Testis (tissue), 2 donors: ENCODE data around the gene SENP5.

Source experiments
- POLR2A ChIP-seq: fragments of 450-650 bp; IDR thresholded peaks from one replicate; pipeline ENCODE4 v1.6.1; 2017; ENCODE audit warnings: antibody characterized with exemption, mild to moderate bottlenecking, moderate library complexity
- TF ChIP-seq, protein P1 (sequence below), 3 experiments: fragments of 450-650 bp in 2 of 3; fragments of 200-600 bp in 1 of 3; sonication (generic) in 1 of 3; IDR thresholded peaks; one replicate each; pipeline ENCODE4 v1.5.1; 2016 to 2019; ENCODE audit warnings: antibody characterized with exemption in 3 of 3, mild to moderate bottlenecking in 2 of 3, moderate library complexity in 1 of 3

DNA sequence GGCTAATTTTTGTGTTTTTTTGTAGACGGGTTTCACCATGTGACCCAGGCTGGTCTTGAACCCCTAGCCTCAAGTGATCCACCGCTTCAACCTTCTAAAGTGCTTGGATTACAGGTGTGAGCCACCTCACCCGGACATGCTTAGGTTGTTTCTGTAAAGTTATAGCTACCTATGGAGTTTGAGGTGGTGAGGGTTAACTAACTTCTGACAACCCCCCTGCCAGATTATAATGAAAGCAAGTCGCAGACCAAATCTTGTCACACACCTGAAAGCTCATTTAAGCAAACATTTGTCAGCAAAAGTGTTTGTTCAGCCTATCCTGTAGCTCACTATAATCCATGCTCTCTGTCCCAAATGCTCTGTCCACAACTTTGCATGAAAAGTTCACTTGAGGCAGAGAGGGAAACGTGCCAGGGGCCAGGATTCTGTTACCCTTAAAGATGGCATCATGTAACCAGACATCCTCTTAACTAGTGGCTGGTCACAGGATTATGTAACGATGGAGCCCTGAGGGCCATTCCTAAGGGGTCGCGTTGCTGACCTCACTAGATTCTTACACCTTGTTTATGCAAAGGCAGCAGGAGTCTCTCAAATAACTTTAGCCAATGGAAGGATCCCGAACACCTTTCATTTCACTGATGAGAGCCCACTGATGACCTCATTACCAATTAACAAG lies 24.1 kb upstream of the SENP5 start:
- TF ChIP-seq, protein P1, sequence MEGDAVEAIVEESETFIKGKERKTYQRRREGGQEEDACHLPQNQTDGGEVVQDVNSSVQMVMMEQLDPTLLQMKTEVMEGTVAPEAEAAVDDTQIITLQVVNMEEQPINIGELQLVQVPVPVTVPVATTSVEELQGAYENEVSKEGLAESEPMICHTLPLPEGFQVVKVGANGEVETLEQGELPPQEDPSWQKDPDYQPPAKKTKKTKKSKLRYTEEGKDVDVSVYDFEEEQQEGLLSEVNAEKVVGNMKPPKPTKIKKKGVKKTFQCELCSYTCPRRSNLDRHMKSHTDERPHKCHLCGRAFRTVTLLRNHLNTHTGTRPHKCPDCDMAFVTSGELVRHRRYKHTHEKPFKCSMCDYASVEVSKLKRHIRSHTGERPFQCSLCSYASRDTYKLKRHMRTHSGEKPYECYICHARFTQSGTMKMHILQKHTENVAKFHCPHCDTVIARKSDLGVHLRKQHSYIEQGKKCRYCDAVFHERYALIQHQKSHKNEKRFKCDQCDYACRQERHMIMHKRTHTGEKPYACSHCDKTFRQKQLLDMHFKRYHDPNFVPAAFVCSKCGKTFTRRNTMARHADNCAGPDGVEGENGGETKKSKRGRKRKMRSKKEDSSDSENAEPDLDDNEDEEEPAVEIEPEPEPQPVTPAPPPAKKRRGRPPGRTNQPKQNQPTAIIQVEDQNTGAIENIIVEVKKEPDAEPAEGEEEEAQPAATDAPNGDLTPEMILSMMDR (IDR thresholded peaks at IDR 0.05): no peak
- no peak for TF ChIP-seq POLR2A
